GM19240 (cell line): ENCODE measurements around the gene NOB1.
A peak's percentile ranks its signal among the peaks of the same experiment; 100 is the strongest.

Experiments used
- DNase-seq: peaks from one replicate; pipeline ENCODE4 v3.0.0; 2011; ENCODE audit warnings: low spot score; ENCODE audit not compliant: insufficient read length

Gene NOB1

GRCh38 chr16:69721441-69721957 lies 33.2 kb downstream of the NOB1 start:
- DNase-seq: no peak

GRCh38 chr16:69720822-69721430 lies 33.8 kb downstream of the NOB1 start:
- DNase-seq: no peak

GRCh38 chr16:69718111-69718764 lies 36.5 kb downstream of the NOB1 start:
- DNase-seq: no peak

GRCh38 chr16:69717066-69717465 lies 37.7 kb downstream of the NOB1 start:
- DNase-seq: no peak

GRCh38 chr16:69712914-69713581 lies 41.7 kb downstream of the NOB1 start:
- no peak for DNase-seq

GRCh38 chr16:69712277-69712676 lies 42.4 kb downstream of the NOB1 start:
- DNase-seq: no peak

GRCh38 chr16:69711115-69711740 lies 43.5 kb downstream of the NOB1 start:
- no peak for DNase-seq

- peak; percentile 32 for DNase-seq
Observed at GRCh38 chr16:69709456-69710084, 45.2 kb downstream of the NOB1 start.

- no peak for DNase-seq
Observed at GRCh38 chr16:69707920-69708683, 46.6 kb downstream of the NOB1 start.

- DNase-seq: no peak
Observed at GRCh38 chr16:69706975-69707340, 47.8 kb downstream of the NOB1 start.

- DNase-seq: no peak
Observed at GRCh38 chr16:69706256-69706974, 48.3 kb downstream of the NOB1 start.

- no peak for DNase-seq
Observed at GRCh38 chr16:69703638-69704037, 51.1 kb downstream of the NOB1 start.

GRCh38 chr16:69701866-69702265 lies 52.9 kb downstream of the NOB1 start:
- DNase-seq: no peak

GRCh38 chr16:69701452-69701851 lies 53.3 kb downstream of the NOB1 start:
- no peak for DNase-seq

- DNase-seq: no peak
Observed at GRCh38 chr16:69699915-69700314, 54.8 kb downstream of the NOB1 start.

- no peak for DNase-seq
Observed at GRCh38 chr16:69698404-69698803, 56.3 kb downstream of the NOB1 start.

- no peak for DNase-seq
Observed at GRCh38 chr16:69693916-69694315, 60.8 kb downstream of the NOB1 start.

- no peak for DNase-seq
Observed at GRCh38 chr16:69691980-69692911, 62.5 kb downstream of the NOB1 start.
